LNCaP clone FGC (cell line): Measurements from ENCODE around the gene BCL11B.

Experiments
- DNase-seq: peaks from one replicate; pipeline ENCODE4 v3.0.0-alpha.2; 2011; ENCODE audit warnings: low read depth
- H3K4me3 ChIP-seq: 2 replicates; pipeline ENCODE4 v1.5.1; 2011; ENCODE audit warnings: mild to moderate bottlenecking, low read depth, low read length, control low read depth
- CTCF ChIP-seq: IDR thresholded peaks from 2 replicates; pipeline ENCODE4 v1.5.1; 2012; ENCODE audit warnings: mild to moderate bottlenecking; ENCODE audit not compliant: control insufficient read depth, insufficient read depth; ENCODE audit errors: extremely low read depth

Gene BCL11B

GRCh38 chr14:99226687-99227086 lies 45.3 kb downstream of the BCL11B start:
- no peak for TF ChIP-seq CTCF
- no peak overlapping the region for H3K4me3 ChIP-seq
- peak; percentile 86 for DNase-seq

DNA sequence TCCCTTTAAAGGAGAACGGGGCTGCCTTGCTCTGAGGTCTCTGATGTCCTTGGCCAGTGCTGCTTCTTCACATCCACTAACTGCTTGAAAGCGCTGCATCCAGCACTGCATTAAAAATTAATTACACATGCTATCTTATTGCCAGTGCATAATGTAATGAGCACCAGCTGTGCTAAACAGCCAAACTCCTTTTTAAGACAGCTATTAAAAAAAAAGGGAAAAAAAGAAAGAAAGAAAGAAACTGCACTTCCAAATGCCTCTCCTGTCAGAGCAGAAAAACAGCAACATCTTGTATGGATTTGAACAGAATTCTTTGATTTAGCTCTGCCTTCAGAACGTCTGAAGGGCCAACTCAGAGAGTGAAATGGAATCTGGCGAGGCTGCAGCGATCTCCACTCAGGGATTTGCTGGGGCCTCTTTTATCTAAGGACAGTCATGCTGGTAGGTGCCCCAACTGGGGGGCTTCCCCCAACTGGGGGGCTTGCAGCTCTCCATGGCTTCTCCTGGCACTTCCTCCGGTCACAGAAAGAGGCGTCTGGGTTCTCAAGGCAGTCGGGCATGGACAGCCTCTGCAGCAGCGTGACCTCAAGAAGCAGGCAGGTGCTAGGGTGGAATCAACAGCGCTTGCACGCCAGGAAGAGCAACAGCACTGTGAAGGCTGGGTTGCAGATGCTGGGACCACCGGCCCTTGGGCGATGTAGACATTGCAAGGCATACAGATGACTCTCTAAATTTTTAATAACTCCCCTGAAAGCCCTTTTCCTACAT lies 46.4 kb downstream of the BCL11B start:
- DNase-seq = no peak
- TF ChIP-seq CTCF = no peak
- H3K4me3 ChIP-seq = no peak overlapping the region

- TF ChIP-seq CTCF = no peak
- DNase-seq = no peak
- no peak overlapping the region for H3K4me3 ChIP-seq
Observed at GRCh38 chr14:99224948-99225347, 47.0 kb downstream of the BCL11B start.

DNA sequence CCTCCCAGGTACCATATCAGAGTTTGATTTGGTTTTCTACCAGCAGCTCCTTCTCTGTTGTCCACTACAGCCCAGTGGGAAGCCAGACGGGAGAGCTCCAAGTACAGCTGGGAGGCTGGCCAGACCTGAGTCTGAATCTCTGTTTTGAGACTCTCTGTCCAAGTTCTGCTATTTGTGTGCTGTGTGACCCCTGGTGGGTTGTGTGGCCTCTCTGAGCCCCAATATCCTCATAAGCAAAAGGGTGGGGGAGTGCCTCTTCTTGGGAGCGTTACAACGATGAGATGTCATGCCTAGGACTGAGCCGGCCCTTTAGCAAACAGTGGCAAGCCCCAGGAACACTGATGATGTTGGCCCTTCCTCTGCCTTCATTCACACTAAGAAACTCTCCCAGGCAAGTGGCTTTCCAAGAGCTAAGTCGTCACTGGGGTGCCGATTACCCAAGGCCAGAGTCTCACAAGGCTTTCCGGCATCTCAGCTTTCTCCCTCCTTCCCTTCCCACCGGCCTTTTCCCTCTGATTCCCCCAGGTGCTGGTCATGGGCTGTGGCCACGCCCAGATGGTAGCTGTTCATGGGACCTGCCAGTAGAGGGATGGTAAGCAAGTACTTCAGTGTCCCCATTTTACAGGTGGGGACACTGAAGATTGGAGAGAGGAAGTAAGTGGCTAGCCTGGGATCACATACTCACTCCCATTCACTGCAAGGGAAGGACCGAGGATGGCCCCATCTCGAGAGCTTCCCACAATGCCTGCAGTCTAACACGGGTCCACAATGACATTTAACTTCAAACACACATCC lies 47.7 kb downstream of the BCL11B start:
- TF ChIP-seq CTCF = no peak
- DNase-seq = no peak
- no peak overlapping the region for H3K4me3 ChIP-seq

- TF ChIP-seq CTCF = no peak
- no peak overlapping the region for H3K4me3 ChIP-seq
- DNase-seq = no peak
Observed at GRCh38 chr14:99221445-99221844, 50.6 kb downstream of the BCL11B start.

DNA sequence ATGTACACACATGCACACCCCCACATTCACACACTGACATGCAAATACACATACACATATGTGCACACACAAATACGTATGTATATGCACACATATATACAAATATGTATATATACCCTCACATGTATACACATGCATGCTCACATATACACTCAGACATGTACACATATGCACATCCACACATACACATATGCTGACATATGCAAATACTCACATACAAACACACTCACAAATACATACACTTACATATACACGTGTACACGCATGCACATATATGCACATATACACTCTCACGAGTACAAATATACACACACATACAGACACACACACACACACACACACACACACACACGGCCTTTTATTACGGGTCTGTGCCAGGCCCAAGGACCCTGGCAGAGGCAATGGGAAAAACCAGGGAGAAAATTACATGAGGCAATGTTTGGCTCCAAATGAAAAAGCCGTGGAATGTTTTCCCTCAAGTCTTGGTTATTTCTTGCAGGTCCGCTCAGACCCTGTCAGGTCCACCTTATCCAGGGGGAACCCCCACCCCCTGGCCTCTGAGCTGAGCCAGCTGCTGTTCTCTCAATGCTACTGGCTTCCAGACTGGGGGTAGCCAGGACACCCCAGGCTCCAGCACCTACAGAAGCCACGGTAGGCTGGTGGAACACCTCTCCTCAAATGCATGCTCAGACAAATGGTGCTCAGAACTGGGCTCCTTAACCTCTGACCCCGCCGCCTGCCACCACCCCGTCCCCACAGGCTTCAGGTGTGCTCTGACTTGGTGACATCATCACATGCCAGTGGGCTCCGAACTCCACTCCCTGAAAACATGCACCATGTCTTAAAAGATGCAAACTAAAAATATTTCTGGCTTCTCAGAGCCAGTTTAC lies 54.7 kb downstream of the BCL11B start:
- no peak for DNase-seq
- no peak overlapping the region for H3K4me3 ChIP-seq
- TF ChIP-seq CTCF = no peak
